T-helper 2 cell treated with Interferon-gamma antibody and Interleukin-4, amounts not matched to agents 100 ng/mL and 5 ng/mL, for 36 hours (primary cell): ENCODE results near the gene NFE2. TPM values are rescaled to one million over a fixed set of nuclear protein-coding genes. Genes with fewer than 3 reads are reported as not detected.

ENCODE experiments used
- intact Hi-C: fragments of 100-400 bp; cut with micrococcal nuclease; formaldehyde crosslinking; loops from one replicate; pipeline ENCODE4 v1.15.1; 2023
- total RNA-seq: library from RNA; stranded (reverse); gene quantifications from 2 replicates; pipeline ENCODE4 v1.2.3, GENCODE V29; 2022

NFE2 gene
- total RNA-seq, 1 donor from 2014 or later: not detected

- intact Hi-C loops: no loop called here
Measured at GRCh38 chr12:54253240-54253639, 47.6 kb downstream of the NFE2 start.

GRCh38 chr12:54251667-54252284, 49.0 kb downstream of the NFE2 start:
- intact Hi-C loops: loop anchor here (1.0 to 2.0 kb wide), 2 partner anchors 110 to 117 kb away; no protein-coding TSS in a partner anchor

GRCh38 chr12:54249489-54249888, 51.3 kb downstream of the NFE2 start:
- intact Hi-C loops: no loop called here

GRCh38 chr12:54246011-54246641, 54.7 kb downstream of the NFE2 start:
- intact Hi-C loops: no loop called here

Other genes with a start within 250 kb of the NFE2 start
- not detected in 2 replicates for gene HOXC4, start 247.2 kb downstream of the NFE2 start, total RNA-seq
- gene SMUG1, start 112.0 kb downstream of the NFE2 start, total RNA-seq: 25.7 and 27.5 TPM in 2 replicates
- 152 and 153 TPM in 2 replicates for gene CBX5, start 20.9 kb downstream of the NFE2 start, total RNA-seq
- gene HNRNPA1, start 20.3 kb downstream of the NFE2 start, total RNA-seq: 1,517 and 1,552 TPM in 2 replicates
- gene COPZ1, start 24.1 kb upstream of the NFE2 start, total RNA-seq: 136 and 139 TPM in 2 replicates
- 0.32 and 0.39 TPM in 2 replicates for gene GPR84, start 63.5 kb upstream of the NFE2 start, total RNA-seq
- gene ZNF385A, start 83.7 kb upstream of the NFE2 start, total RNA-seq: 0.57 and 0.70 TPM in 2 replicates
- gene ITGA5, start 118.3 kb upstream of the NFE2 start, total RNA-seq: 80.3 and 81.0 TPM in 2 replicates
- gene GTSF1, start 172.6 kb upstream of the NFE2 start, total RNA-seq: 9.4 and 10.2 TPM in 2 replicates
- 167 and 169 TPM in 2 replicates for gene NCKAP1L, start 196.7 kb upstream of the NFE2 start, total RNA-seq
- gene PDE1B, start 248.6 kb upstream of the NFE2 start, total RNA-seq: 18.5 and 18.7 TPM in 2 replicates